Measurements from ENCODE around the gene WDR88.

- TF ChIP-seq CTCF (IDR thresholded peaks at IDR 0.05) (no peak), POLR2A (IDR thresholded peaks at IDR 0.05) (no peak)
Measured at GRCh38 chr19:33193865-33194362, 62.0 kb downstream of the WDR88 start, which contains the start of gene LRP3.
